Measurements from ENCODE around the gene LINGO3.

Gene LINGO3

DNA sequence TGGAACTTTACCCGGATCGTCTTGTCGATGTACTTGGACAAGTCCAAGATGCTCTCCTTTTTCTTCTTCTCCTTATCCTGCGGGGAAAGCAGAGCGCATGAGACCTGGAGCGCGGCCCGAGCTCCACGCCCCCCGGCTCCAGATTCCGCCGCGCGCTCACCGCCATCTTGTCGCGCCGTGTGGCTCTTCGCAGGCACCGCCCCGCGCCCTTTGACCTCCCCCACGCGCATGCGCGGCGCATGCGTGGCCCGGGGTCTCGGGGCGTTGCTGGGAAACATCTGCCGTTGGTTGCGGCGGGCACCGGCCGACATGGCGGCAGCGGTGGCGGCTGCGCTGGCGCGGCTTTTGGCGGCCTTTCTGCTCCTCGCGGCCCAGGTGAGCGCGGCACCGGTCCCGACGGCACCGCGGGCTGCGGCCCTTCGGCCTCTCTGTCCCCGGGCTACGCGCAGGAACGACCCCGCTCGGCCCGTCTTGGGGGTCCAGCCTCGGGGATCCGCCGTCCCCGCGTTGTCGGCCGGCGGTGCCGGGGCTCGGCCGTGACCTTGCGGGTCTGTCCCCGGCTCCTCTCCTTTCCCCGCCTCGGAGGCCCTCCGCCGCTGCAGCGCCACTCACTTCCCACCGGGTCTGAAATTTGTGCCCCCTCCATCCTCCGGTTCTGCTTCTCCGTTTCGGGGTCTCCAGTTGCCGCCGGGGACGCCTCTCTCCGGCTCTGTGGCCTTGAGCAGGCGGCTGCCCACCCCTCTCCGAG lies 20.6 kb upstream of the LINGO3 start, which contains the start of the genes LSM7 and SPPL2B:
TSS of gene LSM7 (minus strand) at position 186 of the 748 bp plus-strand sequence. CDS start at position 166, 20 bp downstream.
TSS of gene SPPL2B (plus strand) at position 284 of the 748 bp plus-strand sequence. CDS start at position 310, 26 bp downstream.
- DNase-seq (ENCODE audit: low read depth, low spot score): peak; percentile 18
- peak within 1 kb of the TSS; percentile 73 for H3K27ac ChIP-seq

DNA sequence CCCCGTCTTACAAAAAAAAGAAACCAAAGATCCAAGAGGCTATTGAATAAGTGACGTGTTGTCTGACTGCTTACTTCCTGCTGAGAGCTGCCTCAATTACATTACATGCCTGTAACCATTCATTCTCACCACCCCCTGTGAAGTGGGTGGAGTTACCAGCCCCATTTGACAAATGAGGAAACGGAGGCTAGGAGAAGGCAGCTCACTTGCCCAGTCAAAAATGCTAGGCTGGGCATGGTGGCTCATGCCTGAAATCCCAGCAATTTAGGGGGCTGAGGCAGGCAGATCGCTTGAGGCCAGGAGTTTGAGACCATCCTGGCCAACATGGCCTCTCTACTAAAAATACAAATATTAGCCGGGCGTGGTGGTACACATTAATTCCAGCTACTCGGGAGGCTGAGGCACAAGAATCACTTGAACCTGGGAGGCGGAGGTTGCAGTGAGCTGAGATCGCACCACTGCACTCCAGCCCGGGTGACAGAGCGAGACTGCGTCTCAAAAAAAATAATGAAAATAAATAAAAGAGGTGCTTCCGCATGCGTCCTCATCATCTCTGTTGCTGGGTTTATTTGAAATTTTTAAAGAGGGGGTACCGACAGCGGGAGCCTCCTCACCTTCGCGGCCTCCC lies 19.9 kb upstream of the LINGO3 start:
- DNase-seq (ENCODE audit: low read depth, low spot score): peak; percentile 80
- peak overlapping the region; percentile 73 for H3K27ac ChIP-seq

DNA sequence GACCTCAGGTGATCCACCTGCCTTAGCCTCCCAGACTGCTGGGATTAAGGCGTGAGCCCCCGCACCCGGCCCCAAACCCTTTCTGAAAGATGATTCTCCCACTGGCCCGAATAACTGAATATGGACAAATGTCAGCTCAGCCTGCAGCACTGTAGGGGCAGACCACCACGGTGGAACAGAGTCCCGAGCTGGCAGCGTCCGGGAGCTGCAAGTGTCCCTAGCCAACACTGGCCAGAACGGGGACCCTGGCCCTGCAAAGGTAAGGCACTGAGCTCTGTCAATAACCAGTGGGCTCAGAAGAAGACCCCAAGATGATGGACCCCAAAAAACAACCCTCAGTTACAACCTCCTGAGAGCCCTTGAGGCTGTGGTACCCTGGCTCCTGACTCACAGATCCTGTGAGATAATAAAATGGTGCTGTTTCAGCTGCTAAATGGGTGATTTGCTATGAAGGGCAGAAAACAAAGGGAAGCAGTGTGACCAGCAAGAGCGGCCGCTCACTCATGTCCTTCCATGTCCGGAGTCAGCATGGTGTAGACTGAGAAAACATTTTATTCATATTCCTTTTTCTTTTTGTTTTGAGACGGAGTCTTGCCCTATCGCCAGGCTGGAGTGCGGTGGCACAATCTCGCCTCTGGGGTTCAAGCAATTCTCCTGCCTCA lies 18.9 kb upstream of the LINGO3 start:
- peak overlapping the region; percentile 73 for H3K27ac ChIP-seq
- DNase-seq (ENCODE audit: low read depth, low spot score): no peak

DNA sequence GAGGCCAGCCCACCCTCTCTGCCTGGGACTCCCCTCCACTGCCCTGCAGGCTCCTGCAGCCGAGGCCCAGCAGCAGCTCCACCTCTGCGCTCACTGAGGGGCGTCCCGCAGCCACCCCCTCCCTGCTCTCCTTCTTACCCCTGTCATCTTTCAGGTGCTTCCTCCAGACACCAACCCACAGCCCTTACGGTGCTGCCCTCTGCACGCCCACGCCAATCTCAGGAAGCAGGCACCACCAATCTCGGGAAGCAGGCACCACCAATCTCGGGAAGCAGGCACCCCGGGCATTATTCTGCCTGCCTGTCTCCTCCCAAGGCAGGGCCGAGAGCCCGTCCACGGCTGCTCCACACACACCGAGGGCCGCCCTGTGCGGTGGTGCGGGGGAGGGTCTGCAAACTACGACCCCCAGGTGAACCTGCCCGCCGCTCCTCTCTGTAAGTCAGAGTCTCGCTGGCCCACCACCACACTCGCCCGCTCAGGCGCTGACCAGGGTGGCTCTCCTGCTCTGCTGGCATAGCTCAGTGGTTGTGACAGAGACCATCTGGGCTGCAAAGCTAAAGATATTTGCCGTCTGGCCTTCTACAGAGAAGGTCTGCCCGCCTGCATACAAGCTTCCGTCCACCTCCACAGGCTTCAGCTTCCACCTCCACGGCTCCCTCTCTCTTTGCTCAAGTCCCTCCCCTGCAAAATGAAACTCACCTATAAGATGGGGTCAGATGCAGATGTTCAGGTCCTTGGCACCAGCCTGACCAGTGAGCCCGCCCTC lies 17.5 kb upstream of the LINGO3 start:
- no peak for DNase-seq (ENCODE audit: low read depth, low spot score)
- no peak overlapping the region for H3K27ac ChIP-seq

- DNase-seq (ENCODE audit: low read depth, low spot score): no peak
- no peak overlapping the region for H3K27ac ChIP-seq
Observed at GRCh38 chr19:2324220-2324948, 16.4 kb upstream of the LINGO3 start.

DNA sequence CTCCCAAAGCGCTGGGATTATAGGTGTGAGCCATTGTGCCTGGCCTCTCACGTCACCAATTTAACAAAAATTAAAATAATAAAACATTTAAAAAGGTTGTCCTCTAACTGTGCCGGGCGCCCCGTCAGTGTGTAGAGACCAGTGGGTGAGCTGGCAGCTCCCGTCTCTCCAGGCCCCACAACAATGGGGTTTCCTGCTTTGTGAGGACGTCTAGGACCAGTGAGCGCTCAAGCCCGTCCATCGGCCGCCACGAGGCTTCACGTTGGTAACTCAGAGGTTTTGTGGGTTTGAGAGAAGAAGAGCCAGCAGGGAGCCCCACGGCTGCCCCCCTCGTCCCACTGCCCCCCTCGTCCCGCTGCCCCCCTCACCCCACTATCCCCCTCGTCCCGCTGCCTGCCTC lies 15.8 kb upstream of the LINGO3 start:
- H3K27ac ChIP-seq: no peak overlapping the region

GRCh38 chr19:2321565-2322283 lies 13.8 kb upstream of the LINGO3 start:
- no peak for DNase-seq (ENCODE audit: low read depth, low spot score)
- no peak overlapping the region for H3K27ac ChIP-seq

More for the DNA sequence above, 15.8 kb upstream of the LINGO3 start:
- no peak for DNase-seq (ENCODE audit: low read depth, low spot score)

- H3K27ac ChIP-seq: no peak overlapping the region
- DNase-seq (ENCODE audit: low read depth, low spot score): no peak
Observed at GRCh38 chr19:2320939-2321338, 13.0 kb upstream of the LINGO3 start.

DNA sequence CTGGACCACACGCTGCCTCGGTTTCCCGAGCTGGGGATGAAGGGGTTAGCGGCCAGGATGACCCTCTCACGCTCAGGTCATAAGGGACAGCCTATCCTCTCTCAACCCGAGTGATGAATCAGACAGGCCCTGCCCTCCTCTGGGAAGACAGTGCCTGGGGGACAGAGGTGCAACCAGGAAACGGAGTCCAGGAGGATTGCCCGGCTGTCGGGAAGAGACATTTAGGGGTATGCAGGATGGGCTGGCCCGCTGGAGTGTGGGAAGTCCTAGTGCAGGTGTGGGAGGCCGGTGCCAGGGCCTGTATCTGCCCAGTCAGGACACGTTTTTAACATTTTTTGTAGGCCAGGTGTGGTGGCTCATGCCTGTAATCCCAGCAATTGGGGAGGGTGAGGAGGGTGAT lies 12.1 kb upstream of the LINGO3 start:
- DNase-seq (ENCODE audit: low read depth, low spot score): no peak
- no peak overlapping the region for H3K27ac ChIP-seq

GRCh38 chr19:2319551-2319950 lies 11.6 kb upstream of the LINGO3 start:
- DNase-seq (ENCODE audit: low read depth, low spot score): no peak
- H3K27ac ChIP-seq: no peak overlapping the region

GRCh38 chr19:2318923-2319322 lies 11.0 kb upstream of the LINGO3 start:
- H3K27ac ChIP-seq: no peak overlapping the region
- no peak for DNase-seq (ENCODE audit: low read depth, low spot score)

- DNase-seq (ENCODE audit: low read depth, low spot score): no peak
- H3K27ac ChIP-seq: no peak overlapping the region
Observed at GRCh38 chr19:2317756-2318155, 9.8 kb upstream of the LINGO3 start.

GRCh38 chr19:2317300-2317699 lies 9.3 kb upstream of the LINGO3 start:
- DNase-seq (ENCODE audit: low read depth, low spot score): no peak
- H3K27ac ChIP-seq: no peak overlapping the region

GRCh38 chr19:2315818-2316353 lies 7.9 kb upstream of the LINGO3 start:
- no peak for DNase-seq (ENCODE audit: low read depth, low spot score)
- no peak overlapping the region for H3K27ac ChIP-seq

GRCh38 chr19:2315121-2315817 lies 7.3 kb upstream of the LINGO3 start:
- no peak for DNase-seq (ENCODE audit: low read depth, low spot score)
- H3K27ac ChIP-seq: no peak overlapping the region

DNA sequence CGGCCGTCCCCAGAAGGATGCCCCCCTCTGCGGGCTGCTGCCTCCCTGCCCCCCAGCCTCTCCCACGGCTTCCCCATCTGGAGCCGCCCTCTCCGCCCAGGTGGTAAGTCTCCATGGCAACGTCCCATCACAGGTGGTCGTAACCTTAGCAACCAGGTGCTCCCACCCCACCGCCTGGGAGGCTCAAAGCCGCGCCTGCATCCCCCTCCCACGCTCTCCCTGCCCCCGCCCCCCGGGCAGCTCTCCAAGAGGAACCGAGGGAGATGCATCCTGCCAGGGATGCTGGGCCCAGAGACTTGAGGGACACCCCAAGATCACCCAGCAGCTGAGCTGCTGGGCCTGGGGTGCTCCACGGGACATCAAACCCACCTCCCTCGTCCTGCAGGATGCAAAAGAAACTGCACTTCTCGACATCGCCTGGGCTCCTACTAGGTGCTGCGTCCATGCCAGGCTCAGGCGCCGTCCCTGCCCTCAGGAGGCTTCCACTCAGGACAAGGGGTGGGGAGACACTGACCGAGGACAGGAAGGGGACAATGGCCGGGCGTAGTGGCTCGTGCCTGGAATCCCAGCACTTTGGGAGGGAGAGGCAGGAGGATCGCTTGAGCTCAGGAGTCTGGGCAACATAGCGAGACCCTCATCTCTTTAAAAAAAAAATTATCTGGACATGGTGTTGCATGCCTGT lies 5.0 kb upstream of the LINGO3 start:
- H3K27ac ChIP-seq: no peak overlapping the region
- DNase-seq (ENCODE audit: low read depth, low spot score): no peak

- no peak overlapping the region for H3K27ac ChIP-seq
- no peak for DNase-seq (ENCODE audit: low read depth, low spot score)
Observed at GRCh38 chr19:2311093-2311492, 3.1 kb upstream of the LINGO3 start.
